AG04449 (cell line): ENCODE measurements around the gene MORN4.
A peak's percentile ranks its signal among the peaks of the same experiment; 100 is the strongest.
"Not testable (repeated sequence)": the region's sequence is repeated elsewhere in the genome, so short reads cannot be mapped to it uniquely, and the experiment has no call there.

Experiments used
- CTCF ChIA-PET: fragments of 350-600 bp; formaldehyde crosslinking; extraction: SDS; loops from one replicate; lab custom pipeline; 2021; ENCODE audit warnings: antibody characterized with exemption; lab: Yijun Ruan, JAX
- POLR2A ChIA-PET: fragments of 400-600, 350-600 bp; formaldehyde crosslinking; extraction: SDS; loops from one replicate; lab custom pipeline; 2020; ENCODE audit warnings: antibody characterized with exemption, inconsistent platforms; lab: Yijun Ruan, JAX
- DNase-seq: peaks from one replicate; pipeline ENCODE4 v3.0.0-alpha.2; 2010; ENCODE audit warnings: low read depth, low spot score
- H3K4me3 ChIP-seq: 2 replicates; pipeline ENCODE4 v1.5.1; 2011; ENCODE audit warnings: low read depth, mild to moderate bottlenecking, control low read depth, low read length
- TF ChIP-seq, protein P1 (sequence below): IDR thresholded peaks from one replicate; pipeline ENCODE4 v1.5.1; 2011; ENCODE audit warnings: mild to moderate bottlenecking, moderate library complexity, low read length, control low read depth, inconsistent platforms; ENCODE audit not compliant: insufficient read depth; ENCODE audit errors: missing control alignments

Gene MORN4

DNA sequence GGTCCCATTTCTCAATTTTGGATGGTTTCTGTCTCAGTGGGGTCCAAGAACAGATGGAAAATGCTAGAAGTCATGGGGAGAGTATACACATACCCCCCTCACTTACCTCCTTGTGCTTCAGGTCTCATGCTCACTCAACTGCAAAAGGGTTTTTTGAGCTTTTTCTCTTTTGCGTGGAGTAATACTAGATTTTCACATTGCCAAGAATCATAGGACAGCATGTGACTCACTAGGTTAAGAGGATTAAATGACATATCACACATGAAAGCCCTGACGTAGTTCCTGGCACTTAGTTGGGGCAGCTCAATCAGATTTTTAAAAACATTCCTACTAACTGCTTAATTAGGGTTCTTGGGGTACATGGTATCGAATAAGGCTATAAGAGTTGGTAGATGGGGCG is 11.6 kb upstream of the MORN4 start:
- CTCF ChIA-PET = no interaction called here
- H3K4me3 ChIP-seq = no peak overlapping the region
- no peak for DNase-seq
- TF ChIP-seq, protein P1, sequence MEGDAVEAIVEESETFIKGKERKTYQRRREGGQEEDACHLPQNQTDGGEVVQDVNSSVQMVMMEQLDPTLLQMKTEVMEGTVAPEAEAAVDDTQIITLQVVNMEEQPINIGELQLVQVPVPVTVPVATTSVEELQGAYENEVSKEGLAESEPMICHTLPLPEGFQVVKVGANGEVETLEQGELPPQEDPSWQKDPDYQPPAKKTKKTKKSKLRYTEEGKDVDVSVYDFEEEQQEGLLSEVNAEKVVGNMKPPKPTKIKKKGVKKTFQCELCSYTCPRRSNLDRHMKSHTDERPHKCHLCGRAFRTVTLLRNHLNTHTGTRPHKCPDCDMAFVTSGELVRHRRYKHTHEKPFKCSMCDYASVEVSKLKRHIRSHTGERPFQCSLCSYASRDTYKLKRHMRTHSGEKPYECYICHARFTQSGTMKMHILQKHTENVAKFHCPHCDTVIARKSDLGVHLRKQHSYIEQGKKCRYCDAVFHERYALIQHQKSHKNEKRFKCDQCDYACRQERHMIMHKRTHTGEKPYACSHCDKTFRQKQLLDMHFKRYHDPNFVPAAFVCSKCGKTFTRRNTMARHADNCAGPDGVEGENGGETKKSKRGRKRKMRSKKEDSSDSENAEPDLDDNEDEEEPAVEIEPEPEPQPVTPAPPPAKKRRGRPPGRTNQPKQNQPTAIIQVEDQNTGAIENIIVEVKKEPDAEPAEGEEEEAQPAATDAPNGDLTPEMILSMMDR = no peak
- POLR2A ChIA-PET = no interaction called here

DNA sequence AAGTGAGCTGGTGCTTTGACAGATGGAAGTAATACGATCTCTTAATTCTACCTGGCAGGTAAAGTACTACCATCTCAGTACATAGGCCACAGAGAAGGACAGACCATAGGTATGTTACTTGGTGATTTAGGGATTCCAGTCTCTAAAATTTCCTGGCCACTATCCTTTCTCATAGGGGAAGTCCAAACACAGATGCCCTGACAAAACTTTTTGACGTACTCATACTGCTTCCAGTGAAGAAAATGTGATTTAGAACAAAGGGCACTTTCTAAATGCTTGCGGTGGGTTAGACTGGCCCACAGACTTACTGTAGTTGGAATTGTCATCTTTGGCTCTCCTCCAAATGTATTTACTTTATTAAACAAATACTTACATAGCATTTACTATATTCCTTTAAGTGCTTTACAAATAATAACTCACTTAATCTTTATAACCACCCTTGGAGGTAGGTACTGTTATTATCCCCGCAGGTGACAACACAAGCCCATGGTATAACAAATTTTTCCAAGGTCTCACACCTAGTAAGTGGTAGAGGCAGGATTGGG is 10.2 kb upstream of the MORN4 start:
- TF ChIP-seq, protein P1 = no peak
- ChIA-PET POLR2A (no interaction called here), CTCF (interaction anchor here (1.3 to 2.2 kb wide), 4 partner anchors 40 to 71 kb away, joined by 3 to 9 read pairs (median 3); partner anchors contain the start of genes ANKRD2 and AVPI1)
- DNase-seq = no peak
- H3K4me3 ChIP-seq = no peak overlapping the region

DNA sequence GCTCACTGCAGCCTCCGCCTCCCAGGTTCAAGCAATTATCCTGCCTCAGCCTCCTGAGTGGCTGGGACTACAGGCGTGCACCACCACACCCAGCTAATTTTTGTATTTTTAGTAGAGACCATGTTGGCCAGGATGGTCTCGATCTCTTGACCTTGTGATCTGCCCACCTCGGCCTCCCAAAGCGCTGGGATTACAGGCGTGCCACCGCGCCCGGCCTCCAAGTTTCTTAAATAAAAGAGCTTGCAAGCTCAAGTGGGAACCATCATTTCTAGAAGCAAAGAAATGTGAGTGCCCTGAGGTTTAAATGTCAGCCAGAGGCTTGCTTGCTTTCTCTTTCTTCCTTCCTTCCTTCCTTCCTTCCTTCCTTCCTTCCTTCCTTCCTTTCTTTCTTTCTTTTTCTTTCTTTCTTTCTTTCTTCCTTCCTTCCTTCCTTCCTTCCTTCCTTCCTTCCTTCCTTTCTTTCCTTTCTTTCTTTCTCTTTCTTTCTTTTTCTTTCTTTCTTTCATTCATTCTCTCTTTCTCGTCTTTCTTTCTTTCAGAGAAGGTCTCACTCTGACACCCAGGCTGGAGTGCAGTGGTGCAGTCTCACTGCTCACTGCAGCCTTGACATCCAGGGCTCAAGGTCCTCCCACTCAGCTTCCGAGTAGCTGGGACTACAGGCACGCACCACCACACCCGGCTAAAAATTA is 9.3 kb upstream of the MORN4 start:
- POLR2A ChIA-PET = not testable (repeated sequence)
- CTCF ChIA-PET = interaction anchor here (1.3 to 2.2 kb wide), 5 partner anchors 18 to 70 kb away, joined by 3 to 9 read pairs (median 3); partner anchors contain the start of genes ANKRD2 and AVPI1

DNA sequence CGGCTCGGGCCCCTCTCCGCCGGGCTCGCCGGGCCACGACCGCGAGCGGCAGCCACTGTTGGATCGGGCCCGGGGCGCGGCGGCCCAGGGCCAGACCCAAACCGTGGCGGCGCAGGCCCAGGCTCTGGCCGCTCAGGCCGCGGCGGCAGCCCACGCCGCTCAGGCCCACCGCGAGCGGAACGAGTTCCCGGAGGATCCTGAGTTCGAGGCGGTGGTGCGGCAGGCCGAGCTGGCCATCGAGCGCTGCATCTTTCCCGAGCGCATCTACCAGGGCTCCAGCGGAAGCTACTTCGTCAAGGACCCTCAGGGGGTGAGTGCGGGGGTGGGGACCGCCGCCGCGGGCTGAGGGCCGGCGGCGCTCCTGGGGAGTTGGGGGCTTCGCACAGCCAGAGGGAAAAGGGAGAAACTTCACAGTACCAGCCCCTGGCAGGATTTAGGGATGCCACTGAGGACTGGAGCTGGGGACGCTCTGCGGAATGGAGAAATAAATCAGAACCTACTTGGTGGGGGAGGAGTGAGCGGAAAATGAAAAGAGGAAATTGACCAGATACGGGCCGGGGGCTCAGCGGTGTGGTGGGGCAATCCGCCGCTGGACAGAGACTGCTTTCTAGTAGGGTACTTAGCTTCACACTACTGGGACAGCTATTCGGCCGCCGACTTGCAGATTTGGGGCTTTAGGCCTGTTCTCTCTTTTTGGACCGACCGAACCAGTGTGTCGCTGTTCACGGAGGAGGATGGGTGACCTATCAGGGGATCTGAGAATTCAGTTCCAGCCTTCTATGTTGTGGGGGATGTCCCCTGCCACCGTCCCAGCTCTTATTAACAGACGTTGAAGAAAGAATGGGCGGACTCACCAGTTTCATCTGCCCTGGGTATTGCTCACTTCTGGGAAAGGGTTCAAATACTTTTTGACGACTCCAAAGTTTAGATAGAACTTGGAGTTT is 7.8 kb upstream of the MORN4 start:
- TF ChIP-seq, protein P1 = no peak
- DNase-seq = no peak
- peak overlapping the region; percentile 76 for H3K4me3 ChIP-seq
- ChIA-PET CTCF (interaction anchor here (0.8 to 2.2 kb wide), 5 partner anchors 16 to 235 kb away, joined by 3 to 9 read pairs (median 3); partner anchors contain the start of gene AVPI1), POLR2A (interaction anchor here (0.9 to 1.6 kb wide), 7 partner anchors 8 to 146 kb away, joined by 3 to 6 read pairs (median 3); partner anchors contain the start of gene AVPI1)

More for the DNA sequence above, 9.3 kb upstream of the MORN4 start:
- DNase-seq, H3K4me3 ChIP-seq: not testable (repeated sequence)

DNA sequence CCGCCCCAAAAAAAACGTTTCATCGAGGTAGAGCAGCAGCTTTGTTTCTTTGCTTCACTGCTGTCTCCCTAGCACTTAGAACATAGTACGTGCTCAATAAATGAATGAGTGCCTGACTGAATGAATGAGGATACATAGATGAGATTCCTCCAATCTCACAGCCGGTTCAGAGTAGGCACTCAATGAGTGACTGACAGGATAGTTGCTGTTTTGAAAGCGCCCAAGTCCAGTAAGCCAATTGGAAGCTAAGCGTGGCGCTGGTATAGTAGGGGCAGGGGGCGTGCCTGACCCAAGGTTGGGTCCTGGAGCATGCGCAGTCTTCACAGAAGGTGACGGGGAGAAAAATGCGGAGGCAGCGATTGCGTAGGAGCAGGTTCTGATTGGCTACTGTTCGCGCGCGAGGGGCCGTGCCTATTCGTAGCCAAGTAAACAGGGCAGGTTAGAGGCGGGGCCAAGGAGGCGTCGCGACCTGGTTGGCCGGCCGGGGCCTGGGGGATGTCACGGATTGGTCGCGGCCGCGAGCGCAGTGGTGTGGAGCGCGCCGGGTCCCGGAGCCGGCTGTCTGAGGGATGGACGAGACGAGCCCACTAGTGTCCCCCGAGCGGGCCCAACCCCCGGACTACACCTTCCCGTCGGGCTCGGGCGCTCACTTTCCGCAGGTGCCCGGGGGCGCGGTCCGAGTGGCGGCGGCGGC is 7.0 kb upstream of the MORN4 start, which contains the start of gene PI4K2A:
TSS of gene PI4K2A (plus strand) at position 498 of the 694 bp plus-strand sequence. CDS start at position 570, 72 bp downstream.
- TF ChIP-seq, protein P1 = no peak
- peak within 1 kb of the TSS; percentile 76 for H3K4me3 ChIP-seq
- ChIA-PET CTCF (no interaction called here), POLR2A (interaction anchor here (0.9 to 1.6 kb wide), 5 partner anchors 9 to 146 kb away, joined by 3 read pairs; partner anchors contain the start of gene AVPI1)
- DNase-seq = peak; percentile 92

DNA sequence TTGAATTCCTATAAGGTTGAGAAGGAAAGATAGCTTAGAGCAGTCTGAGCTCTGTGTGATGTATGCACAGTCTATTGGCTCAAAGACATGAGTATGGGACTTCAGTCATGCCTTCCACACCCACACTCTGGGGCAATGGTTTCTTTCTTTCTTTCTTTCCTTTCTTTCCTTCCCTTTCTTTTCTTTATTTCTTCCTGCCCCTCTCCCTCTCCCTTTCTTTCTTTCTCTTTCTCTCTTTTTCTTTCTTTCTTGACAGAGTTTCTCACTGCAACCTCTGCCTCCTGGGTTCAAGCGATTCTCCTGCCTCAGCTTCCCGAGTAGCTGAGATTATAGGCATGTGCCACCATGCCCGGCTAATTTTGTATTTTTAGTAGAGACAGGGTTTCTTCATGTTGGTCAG is 5.8 kb upstream of the MORN4 start:
- CTCF ChIA-PET = interaction anchor here (0.8 kb wide), 1 partner anchor 231 kb away, joined by 3 read pairs; no protein-coding TSS in a partner anchor
- not testable (repeated sequence) for DNase-seq, H3K4me3 ChIP-seq
- POLR2A ChIA-PET = interaction anchor here (0.6 kb wide), 1 partner anchor 10 kb away, joined by 3 read pairs; no protein-coding TSS in a partner anchor
